GOT3 (cell line): ENCODE results near the gene SUPT7L.

ENCODE experiments used
- DNase-seq: peaks from one replicate; lab custom pipeline; 2025; ENCODE audit warnings: mixed read lengths; lab: John Stamatoyannopoulos, UW

Gene SUPT7L

GRCh38 chr2:27663285-27664153, at the start of gene SUPT7L, which contains the start of gene SLC4A1AP:
Gene SUPT7L, minus strand, starts transcription at chr2:27663614. Its CDS starts 1,422 bp downstream, at chr2:27662192.
Gene SLC4A1AP, plus strand, starts transcription at chr2:27663889. Its CDS starts 26 bp downstream, at chr2:27663915.
- DNase-seq: peak; percentile 53

- no peak for DNase-seq
Observed at GRCh38 chr2:27713201-27713600, 49.8 kb upstream of the SUPT7L start.

GRCh38 chr2:27712522-27712921, 49.1 kb upstream of the SUPT7L start:
- no peak for DNase-seq

- DNase-seq: no peak
Observed at GRCh38 chr2:27711804-27712203, 48.4 kb upstream of the SUPT7L start.

- DNase-seq: no peak
Observed at GRCh38 chr2:27710640-27711430, 47.4 kb upstream of the SUPT7L start.

- DNase-seq: no peak
Observed at GRCh38 chr2:27709960-27710575, 46.7 kb upstream of the SUPT7L start.

- DNase-seq: no peak
Observed at GRCh38 chr2:27709326-27709725, 45.9 kb upstream of the SUPT7L start.

GRCh38 chr2:27708666-27709065, 45.3 kb upstream of the SUPT7L start:
- no peak for DNase-seq

GRCh38 chr2:27708257-27708654, 44.8 kb upstream of the SUPT7L start:
- DNase-seq: no peak

- DNase-seq: no peak
Observed at GRCh38 chr2:27707462-27708256, 44.2 kb upstream of the SUPT7L start.

GRCh38 chr2:27705851-27706622, 42.6 kb upstream of the SUPT7L start:
- peak; percentile 29 for DNase-seq

GRCh38 chr2:27704342-27704876, 41.0 kb upstream of the SUPT7L start:
- DNase-seq: no peak

- peak; percentile 59 for DNase-seq
Observed at GRCh38 chr2:27703638-27704341, 40.4 kb upstream of the SUPT7L start.

GRCh38 chr2:27702302-27702701, 38.9 kb upstream of the SUPT7L start:
- DNase-seq: no peak

- DNase-seq: no peak
Observed at GRCh38 chr2:27701676-27702075, 38.3 kb upstream of the SUPT7L start.

GRCh38 chr2:27697660-27698059, 34.2 kb upstream of the SUPT7L start:
- no peak for DNase-seq

- DNase-seq: no peak
Observed at GRCh38 chr2:27690052-27690451, 26.6 kb upstream of the SUPT7L start.

- DNase-seq: no peak
Observed at GRCh38 chr2:27689424-27689823, 26.0 kb upstream of the SUPT7L start.

GRCh38 chr2:27687232-27687631, 23.8 kb upstream of the SUPT7L start:
- no peak for DNase-seq

GRCh38 chr2:27685577-27685976, 22.2 kb upstream of the SUPT7L start:
- DNase-seq: no peak
